WI38 (cell line): Measurements from ENCODE around the gene B4GALNT1.

Experiments
- H3K4me3 ChIP-seq: 2 replicates; pipeline ENCODE4 v1.5.1; 2011; ENCODE audit warnings: low read depth, mild to moderate bottlenecking, control low read depth, low read length
- TF ChIP-seq, protein P1 (sequence below): IDR thresholded peaks from 2 replicates; pipeline ENCODE4 v1.5.1; 2012; ENCODE audit warnings: low read depth, mild to moderate bottlenecking, control low read depth, low read length

The B4GALNT1 gene

GRCh38 chr12:57615637-57616036 lies 17.4 kb downstream of the B4GALNT1 start:
- TF ChIP-seq, protein P1, sequence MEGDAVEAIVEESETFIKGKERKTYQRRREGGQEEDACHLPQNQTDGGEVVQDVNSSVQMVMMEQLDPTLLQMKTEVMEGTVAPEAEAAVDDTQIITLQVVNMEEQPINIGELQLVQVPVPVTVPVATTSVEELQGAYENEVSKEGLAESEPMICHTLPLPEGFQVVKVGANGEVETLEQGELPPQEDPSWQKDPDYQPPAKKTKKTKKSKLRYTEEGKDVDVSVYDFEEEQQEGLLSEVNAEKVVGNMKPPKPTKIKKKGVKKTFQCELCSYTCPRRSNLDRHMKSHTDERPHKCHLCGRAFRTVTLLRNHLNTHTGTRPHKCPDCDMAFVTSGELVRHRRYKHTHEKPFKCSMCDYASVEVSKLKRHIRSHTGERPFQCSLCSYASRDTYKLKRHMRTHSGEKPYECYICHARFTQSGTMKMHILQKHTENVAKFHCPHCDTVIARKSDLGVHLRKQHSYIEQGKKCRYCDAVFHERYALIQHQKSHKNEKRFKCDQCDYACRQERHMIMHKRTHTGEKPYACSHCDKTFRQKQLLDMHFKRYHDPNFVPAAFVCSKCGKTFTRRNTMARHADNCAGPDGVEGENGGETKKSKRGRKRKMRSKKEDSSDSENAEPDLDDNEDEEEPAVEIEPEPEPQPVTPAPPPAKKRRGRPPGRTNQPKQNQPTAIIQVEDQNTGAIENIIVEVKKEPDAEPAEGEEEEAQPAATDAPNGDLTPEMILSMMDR, result no peak
- no peak overlapping the region for H3K4me3 ChIP-seq

DNA sequence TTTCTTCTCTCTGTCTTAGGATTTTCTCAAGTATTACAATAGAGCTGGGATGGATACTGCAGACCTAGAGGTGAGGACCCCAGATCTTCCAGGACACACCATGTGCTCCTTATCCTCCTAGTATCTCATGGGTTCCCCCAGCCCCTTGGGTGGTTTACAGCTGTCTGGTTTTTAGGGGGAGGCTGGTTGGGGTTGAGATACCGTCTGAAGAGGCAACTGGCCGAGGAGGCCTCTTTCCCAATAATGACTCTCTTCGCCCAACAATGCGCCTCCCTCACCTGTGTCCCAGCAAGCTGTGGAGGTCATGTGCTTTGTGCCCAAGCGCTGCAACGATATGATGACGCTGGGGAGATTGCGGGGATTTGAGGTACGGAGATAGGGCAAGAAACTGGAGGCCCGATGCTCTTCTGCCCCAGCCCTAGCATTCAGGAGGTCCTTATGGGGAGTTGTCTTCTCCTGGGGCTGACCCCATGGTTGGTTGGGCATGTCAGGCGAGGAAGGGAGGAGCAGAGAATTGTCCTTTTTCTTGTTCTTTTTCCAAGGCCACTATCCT lies 18.0 kb downstream of the B4GALNT1 start:
- H3K4me3 ChIP-seq, result no peak overlapping the region

DNA sequence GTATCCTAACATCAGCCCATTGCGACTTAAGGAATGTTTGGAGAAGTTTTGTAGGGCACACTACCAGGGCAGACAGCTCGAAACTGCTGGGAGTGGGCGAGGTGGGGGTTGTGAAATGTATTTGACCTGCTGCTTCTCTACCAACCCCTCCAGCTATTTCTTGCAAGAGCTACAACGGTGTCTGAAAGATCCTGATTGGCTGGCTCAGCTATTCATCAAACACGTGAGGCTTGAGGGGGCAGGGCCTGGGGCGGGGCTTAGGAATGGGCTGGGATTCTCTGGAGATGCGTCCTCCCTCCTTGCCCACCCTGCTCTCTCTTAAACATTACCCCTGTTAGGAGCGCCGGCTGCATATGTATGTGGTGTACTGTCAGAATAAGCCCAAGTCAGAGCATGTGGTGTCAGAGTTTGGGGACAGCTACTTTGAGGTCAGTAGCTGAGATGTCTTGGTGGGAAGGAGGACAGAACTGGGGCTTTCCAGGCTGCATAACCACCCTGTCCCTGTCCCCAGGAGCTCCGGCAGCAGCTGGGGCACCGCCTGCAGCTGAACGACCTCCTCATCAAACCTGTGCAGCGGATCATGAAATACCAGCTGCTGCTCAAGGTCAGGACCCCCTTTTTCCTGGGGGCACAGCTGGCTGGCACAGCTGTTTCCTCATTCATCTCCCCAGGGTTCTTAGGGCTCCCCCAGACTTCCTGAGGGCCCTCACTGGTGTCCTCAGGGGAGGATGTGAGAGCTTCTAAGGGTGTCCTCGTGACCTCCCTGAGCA lies 18.6 kb downstream of the B4GALNT1 start:
- H3K4me3 ChIP-seq, result no peak overlapping the region
- TF ChIP-seq, protein P1, result no peak

More for the DNA sequence above, 18.0 kb downstream of the B4GALNT1 start:
- TF ChIP-seq, protein P1, result no peak

- H3K4me3 ChIP-seq, result no peak overlapping the region
- TF ChIP-seq, protein P1, result no peak
These were observed 19.4 kb downstream of the B4GALNT1 start for GRCh38 chr12:57613427-57614109.

DNA sequence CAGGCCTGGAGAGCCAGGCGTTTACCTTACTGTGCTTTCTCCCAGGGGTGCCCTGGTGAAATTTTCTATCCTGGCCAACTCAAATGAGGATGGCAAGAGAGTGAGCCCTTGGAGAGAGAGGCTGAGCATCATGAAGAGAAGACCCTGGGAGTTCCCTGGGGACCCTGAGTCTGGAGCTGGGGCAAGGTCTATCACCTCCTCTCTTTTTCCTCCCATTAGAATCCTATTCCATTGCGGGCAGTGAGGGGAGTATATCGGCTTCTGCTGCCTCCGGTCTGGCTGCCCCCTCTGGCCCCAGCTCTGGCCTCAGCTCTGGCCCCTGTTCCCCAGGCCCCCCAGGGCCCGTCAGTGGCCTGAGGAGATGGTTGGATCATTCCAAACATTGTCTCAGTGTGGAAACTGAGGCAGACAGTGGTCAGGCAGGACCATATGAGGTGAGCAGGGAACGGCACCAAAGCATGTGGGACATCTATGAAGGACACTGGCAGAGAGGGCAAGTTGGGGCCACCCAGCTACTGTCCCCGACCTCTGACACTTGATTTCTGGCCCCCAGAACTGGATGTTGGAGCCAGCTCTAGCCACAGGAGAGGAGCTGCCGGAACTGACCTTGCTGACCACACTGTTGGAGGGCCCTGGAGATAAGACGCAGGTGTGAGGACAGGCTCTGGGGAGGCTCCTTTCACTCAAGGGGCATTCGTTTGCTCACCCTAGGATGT lies 20.1 kb downstream of the B4GALNT1 start:
- TF ChIP-seq, protein P1, result no peak

GRCh38 chr12:57611827-57612710 lies 20.9 kb downstream of the B4GALNT1 start:
- H3K4me3 ChIP-seq, result peak overlapping the region; percentile 61
- TF ChIP-seq, protein P1, result no peak

More for the DNA sequence above, 20.1 kb downstream of the B4GALNT1 start:
- H3K4me3 ChIP-seq, result no peak overlapping the region
